ENCODE measurements around the gene MCMBP. TPM values are rescaled to one million over a fixed set of nuclear protein-coding genes. Genes with fewer than 3 reads are reported as not detected.

MCMBP gene
- total RNA-seq, 1 experiment from 2014 or later, result 87.1 TPM

DNA sequence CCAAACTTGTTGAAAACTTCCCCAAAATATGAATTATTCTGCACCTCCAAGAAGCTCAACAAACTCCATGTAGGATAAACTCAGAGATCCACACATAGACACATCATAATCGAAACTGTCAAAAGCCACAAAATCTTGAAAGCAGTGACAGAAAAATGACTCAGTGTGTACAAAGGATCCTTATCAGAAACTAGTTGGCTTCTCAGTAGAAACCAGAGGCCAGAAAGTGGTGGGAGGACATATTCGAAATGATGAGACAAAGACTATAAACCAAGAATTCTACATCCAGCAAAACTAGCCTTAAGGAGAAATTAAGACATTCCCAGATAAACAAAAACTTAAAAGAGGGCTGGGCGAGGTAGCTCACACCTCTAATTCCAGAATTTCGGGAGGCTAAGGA is 38.5 kb downstream of the MCMBP start:
- WGBS (ENCODE audit: extremely low coverage, insufficient read length, low lambda C conversion rate), result no CpG with 5 or more reads among the region's 4 CpGs
- DNase-seq, result no peak
- Histone ChIP-seq H4K8ac (replicated peaks; ENCODE audit: insufficient read length, low read depth, low read length) (no peak overlapping the region), H2BK15ac (ENCODE audit: low read depth, low read length) (no peak overlapping the region), H3K79me1 (ENCODE audit: insufficient read depth, low read depth, low read length, poor library complexity, severe bottlenecking) (no peaks in the 10 kb centered on the region), H3K9me3 (ENCODE audit: control insufficient read depth, low read depth, low read length) (no peaks in the 10 kb centered on the region), H3K23me2 (ENCODE audit: insufficient read length, low read depth, low read length, poor library complexity, severe bottlenecking) (no peaks in the 10 kb centered on the region), H3K27me3 (ENCODE audit: insufficient read depth, low read length) (no peaks in the 10 kb centered on the region), H2AFZ (ENCODE audit: low read length) (no peak overlapping the region), H2BK20ac (ENCODE audit: low read depth, low read length, poor library complexity, severe bottlenecking) (no peak overlapping the region), H4K20me1 (ENCODE audit: control insufficient read depth, insufficient read depth, insufficient read length) (no peaks in the 10 kb centered on the region), H3K14ac (ENCODE audit: insufficient read depth, low read length) (no peak overlapping the region), H2BK120ac (ENCODE audit: low read depth, low read length, poor library complexity, severe bottlenecking) (no peak overlapping the region), H4K5ac (ENCODE audit: insufficient read length, low read depth, low read length) (no peak overlapping the region), H3K27ac (ENCODE audit: insufficient read length, low read depth, low read length) (no peak overlapping the region), H3K18ac (ENCODE audit: insufficient read length, low read depth, low read length) (no peak overlapping the region), H3K56ac (ENCODE audit: insufficient read length, low read depth, low read length) (no peak overlapping the region), H3K23ac (ENCODE audit: insufficient read length, low read depth, low read length) (no peak overlapping the region), H3T11ph (ENCODE audit: low read length) (no peak overlapping the region), H2BK12ac (ENCODE audit: insufficient read length, low read depth, low read length) (no peak overlapping the region), H3K79me2 (ENCODE audit: insufficient read depth, low read length) (no peaks in the 10 kb centered on the region), H3K4me2 (ENCODE audit: insufficient read depth, insufficient read length, low read length) (no peak overlapping the region), H3K4ac (ENCODE audit: low read depth, low read length) (no peak overlapping the region), H3K9ac (ENCODE audit: extremely low read depth, insufficient read length, low read length) (no peak overlapping the region), H3K4me1 (ENCODE audit: insufficient read depth, low read length) (no peaks in the 10 kb centered on the region), H2BK5ac (ENCODE audit: insufficient read length, low read length) (no peak overlapping the region), H4K91ac (ENCODE audit: insufficient read length, low read depth, low read length) (no peak overlapping the region), H2AK5ac (ENCODE audit: insufficient read length, low read length) (no peak overlapping the region)
- Mint-ChIP-seq H3K27me3 (ENCODE audit: low read depth) (no peaks in the 10 kb centered on the region), H3K4me3 (no peak overlapping the region), H3K9me3 (no peaks in the 10 kb centered on the region), H3K27ac (peak overlapping the region in 2 of 3 experiments; percentile 5 to 81; a peak in 3 of 7 replicates), H3K4me1 (no peaks in the 10 kb centered on the region), H3K36me3 (ENCODE audit: insufficient read depth in 1 of 3, low read depth in 3 of 3) (peaks cover 48 to 91% (median 88%) of the 10 kb centered on the region in 3 experiments)
- TF ChIP-seq, protein P1, sequence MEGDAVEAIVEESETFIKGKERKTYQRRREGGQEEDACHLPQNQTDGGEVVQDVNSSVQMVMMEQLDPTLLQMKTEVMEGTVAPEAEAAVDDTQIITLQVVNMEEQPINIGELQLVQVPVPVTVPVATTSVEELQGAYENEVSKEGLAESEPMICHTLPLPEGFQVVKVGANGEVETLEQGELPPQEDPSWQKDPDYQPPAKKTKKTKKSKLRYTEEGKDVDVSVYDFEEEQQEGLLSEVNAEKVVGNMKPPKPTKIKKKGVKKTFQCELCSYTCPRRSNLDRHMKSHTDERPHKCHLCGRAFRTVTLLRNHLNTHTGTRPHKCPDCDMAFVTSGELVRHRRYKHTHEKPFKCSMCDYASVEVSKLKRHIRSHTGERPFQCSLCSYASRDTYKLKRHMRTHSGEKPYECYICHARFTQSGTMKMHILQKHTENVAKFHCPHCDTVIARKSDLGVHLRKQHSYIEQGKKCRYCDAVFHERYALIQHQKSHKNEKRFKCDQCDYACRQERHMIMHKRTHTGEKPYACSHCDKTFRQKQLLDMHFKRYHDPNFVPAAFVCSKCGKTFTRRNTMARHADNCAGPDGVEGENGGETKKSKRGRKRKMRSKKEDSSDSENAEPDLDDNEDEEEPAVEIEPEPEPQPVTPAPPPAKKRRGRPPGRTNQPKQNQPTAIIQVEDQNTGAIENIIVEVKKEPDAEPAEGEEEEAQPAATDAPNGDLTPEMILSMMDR (conservative IDR thresholded peaks at IDR 0.05), result no peak
